Measurements from ENCODE around the gene CD300LB.

- TF ChIP-seq EZH2 (IDR thresholded peaks at IDR 0.05; ENCODE audit: insufficient read depth, poor library complexity, severe bottlenecking) (no peak), EZH2phosphoT487 (IDR thresholded peaks at IDR 0.05; ENCODE audit: insufficient read depth, low read depth) (no peak)
These were observed 31.3 kb downstream of the CD300LB start for GRCh38 chr17:74499992-74500391.
